ENCODE measurements around the gene RLBP1. TPM values are rescaled to one million over a fixed set of nuclear protein-coding genes. Genes with fewer than 3 reads are reported as not detected.
"Not testable (repeated sequence)": the region's sequence is repeated elsewhere in the genome, so short reads cannot be mapped to it uniquely, and the experiment has no call there.

RLBP1 gene
- total RNA-seq: not detected in 2 replicates

GRCh38 chr15:89221543-89221942 lies at the start of gene RLBP1:
RLBP1 (minus strand) TSS chr15:89221579; CDS start chr15:89218975, 2,604 bp downstream.
- ChIA-PET CTCF (no interaction called here), POLR2A (no interaction called here)
- H3K36me3 Mint-ChIP-seq (ENCODE audit: low read depth): no peaks in the 10 kb centered on the region
- no peaks in the 10 kb centered on the region for H3K4me1 Mint-ChIP-seq
- intact Hi-C loops (cut with micrococcal nuclease): no loop called here
- no peak for TF ChIP-seq CTCF (IDR thresholded peaks at IDR 0.05)
- no peak within 1 kb of the TSS for H3K4me3 Mint-ChIP-seq
- H3K27me3 Mint-ChIP-seq: peaks cover 6% of the 10 kb centered on the region
- no peak within 1 kb of the TSS for H3K27ac Mint-ChIP-seq
- no peak for ATAC-seq (ENCODE audit: low read depth)
- H3K9me3 Mint-ChIP-seq: no peaks in the 10 kb centered on the region
- no peak for DNase-seq

- H3K36me3 Mint-ChIP-seq (ENCODE audit: low read depth); H3K4me1 Mint-ChIP-seq; CTCF ChIA-PET; POLR2A ChIA-PET; H3K9me3 Mint-ChIP-seq; DNase-seq; intact Hi-C loops (cut with micrococcal nuclease); ATAC-seq (ENCODE audit: low read depth); H3K27me3 Mint-ChIP-seq; H3K4me3 Mint-ChIP-seq; H3K27ac Mint-ChIP-seq: not testable (repeated sequence)
Measured at GRCh38 chr15:89250142-89250541, 28.8 kb upstream of the RLBP1 start.

GRCh38 chr15:89248584-89248983 lies 27.2 kb upstream of the RLBP1 start:
- TF ChIP-seq CTCF (IDR thresholded peaks at IDR 0.05): no peak
- Mint-ChIP-seq H3K4me1 (peaks cover 24% of the 10 kb centered on the region), H3K27ac (no peak overlapping the region), H3K9me3 (no peaks in the 10 kb centered on the region), H3K27me3 (no peaks in the 10 kb centered on the region), H3K36me3 (ENCODE audit: low read depth) (peaks cover 10% of the 10 kb centered on the region), H3K4me3 (no peak overlapping the region)
- CTCF ChIA-PET: no interaction called here
- intact Hi-C loops (cut with micrococcal nuclease): loop anchor here (10.0 kb wide), 1 partner anchor 704 kb away; the partner anchor contains the start of gene DET1
- DNase-seq (no peak), ATAC-seq (ENCODE audit: low read depth) (no peak)
- POLR2A ChIA-PET: no interaction called here

GRCh38 chr15:89247446-89247845 lies 26.1 kb upstream of the RLBP1 start:
- Mint-ChIP-seq H3K36me3 (ENCODE audit: low read depth) (peaks cover 10% of the 10 kb centered on the region), H3K27ac (no peak overlapping the region), H3K4me3 (no peak overlapping the region), H3K9me3 (no peaks in the 10 kb centered on the region), H3K4me1 (peaks cover 29% of the 10 kb centered on the region), H3K27me3 (no peaks in the 10 kb centered on the region)
- ATAC-seq (ENCODE audit: low read depth) (no peak), DNase-seq (no peak)
- ChIA-PET CTCF (no interaction called here), POLR2A (interaction anchor here (0.7 kb wide), 1 partner anchor 264 kb away, joined by 5 read pairs; no protein-coding TSS in a partner anchor)
- intact Hi-C loops (cut with micrococcal nuclease): loop anchor here (10.0 kb wide), 1 partner anchor 703 kb away; the partner anchor contains the start of gene DET1
- TF ChIP-seq CTCF (IDR thresholded peaks at IDR 0.05): no peak

DNA sequence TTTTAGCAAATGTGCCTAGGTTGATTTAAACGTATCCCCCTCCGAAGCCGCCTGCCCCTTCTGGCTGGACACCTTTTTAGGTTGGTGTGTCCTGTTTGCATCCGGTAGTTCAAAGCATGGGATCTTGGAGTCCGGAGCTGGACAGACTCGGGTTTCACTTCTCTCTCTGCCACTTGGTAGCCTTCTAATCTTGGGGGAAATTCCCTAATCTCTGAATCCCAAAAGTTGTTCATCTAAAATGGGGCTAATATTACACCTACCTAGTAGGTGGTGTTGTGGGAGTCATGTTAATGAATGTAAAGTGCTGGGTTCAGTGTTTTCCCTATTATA lies 23.2 kb upstream of the RLBP1 start:
- ChIA-PET CTCF (interaction anchor here (0.6 kb wide), 1 partner anchor 41 kb away, joined by 3 read pairs; no protein-coding TSS in a partner anchor), POLR2A (interaction anchor here (0.8 to 1.2 kb wide), 2 partner anchors 11 to 90 kb away, joined by 4 to 6 read pairs; partner anchors contain the start of gene POLG)
- Mint-ChIP-seq H3K27me3 (no peaks in the 10 kb centered on the region), H3K27ac (peak overlapping the region; percentile 75), H3K4me3 (peak overlapping the region; percentile 90), H3K36me3 (ENCODE audit: low read depth) (peaks cover 10% of the 10 kb centered on the region), H3K9me3 (no peaks in the 10 kb centered on the region), H3K4me1 (peaks cover 29% of the 10 kb centered on the region)
- ATAC-seq (ENCODE audit: low read depth) (no peak), DNase-seq (no peak)
- intact Hi-C loops (cut with micrococcal nuclease): loop anchor here (10.0 kb wide), 1 partner anchor 700 kb away; the partner anchor contains the start of gene DET1
- TF ChIP-seq CTCF (IDR thresholded peaks at IDR 0.05): no peak
